A549 (cell line): ENCODE results near the gene SNX25. TPM values are rescaled to one million over a fixed set of nuclear protein-coding genes. Genes with fewer than 3 reads are reported as not detected.

Experiments
- ATAC-seq, 2 experiments: fragments of 200-7000 bp in 1 of 2; fragments of >200 bp in 1 of 2; cut with Nextera tagmentation in 1 of 2; cut with Tn5 transposase in 1 of 2; 3 replicates each; pipeline versions ENCODE4 v1.8.0 to v1.9.1; 2018 to 2020; ENCODE audit warnings: mild to moderate bottlenecking in 1 of 2, moderate library complexity in 1 of 2
- CTCF ChIA-PET: fragments of 300-600 bp; sonication (Branson Sonifier 250); formaldehyde crosslinking; extraction: SDS; loops from one replicate; lab custom pipeline; 2021; ENCODE audit warnings: antibody characterized with exemption, inconsistent platforms; lab: Yijun Ruan, JAX
- POLR2A ChIA-PET: fragments of 350-600 bp; formaldehyde crosslinking; extraction: SDS; loops from one replicate; lab custom pipeline; 2021; ENCODE audit warnings: antibody characterized with exemption, inconsistent platforms; lab: Yijun Ruan, JAX
- DNase-seq, 2 experiments: peaks; one replicate each; pipeline versions ENCODE4 v3.0.0 to v3.0.0-alpha.2; 2011 to 2016; ENCODE audit warnings: low read depth in 1 of 2, low spot score in 1 of 2
- FAIRE-seq: peaks from 2 replicates; lab custom pipeline; 2011; peaks lifted over from hg19 to GRCh38; lab: Jason Lieb, UNC
- H3K27ac ChIP-seq, 2 experiments: fragments of >200 bp; sonication (Bioruptor Twin); formaldehyde crosslinking; 3 replicates each; pipeline ENCODE4 v1.5.1; 2016 to 2017
- H3K4me1 ChIP-seq: fragments of >200 bp; sonication (Bioruptor Twin); formaldehyde crosslinking; 3 replicates; pipeline ENCODE4 v1.6.1; 2016
- H3K4me2 ChIP-seq: fragments of >200 bp; sonication (Bioruptor Twin); formaldehyde crosslinking; 3 replicates; pipeline ENCODE4 v1.6.1; 2016
- H3K4me3 ChIP-seq: fragments of >200 bp; sonication (Bioruptor Twin); formaldehyde crosslinking; 3 replicates; pipeline ENCODE4 v1.5.1; 2016
- H3K9me3 ChIP-seq: fragments of >200 bp; sonication (Bioruptor Twin); formaldehyde crosslinking; 3 replicates; pipeline ENCODE4 v1.6.1; 2016
- BHLHE40 ChIP-seq: IDR thresholded peaks from 2 replicates; pipeline ENCODE4 v1.6.1; 2012; ENCODE audit warnings: low read depth, low read length, inconsistent platforms
- CHD4 ChIP-seq: fragments of 200-600 bp; sonication (generic); IDR thresholded peaks from 2 replicates; pipeline ENCODE4 v1.6.1; 2016; ENCODE audit warnings: antibody characterized with exemption, mild to moderate bottlenecking, borderline replicate concordance
- EP300 ChIP-seq, 2 experiments: fragments of >200 bp; sonication (Bioruptor Twin); formaldehyde crosslinking; IDR thresholded peaks; 2 replicates in 1 of 2; 3 replicates in 1 of 2; pipeline ENCODE4 v1.6.1; 2016 to 2017
- FOXS1 ChIP-seq: fragments of 250-450 bp; sonication (Bioruptor Pico); IDR thresholded peaks from 2 replicates; pipeline ENCODE4 v1.5.0; 2020; ENCODE audit warnings: mild to moderate bottlenecking, moderate library complexity
- HDAC2 ChIP-seq: fragments of 200-600 bp; sonication (generic); IDR thresholded peaks from 2 replicates; pipeline ENCODE4 v1.6.1; 2016
- HEYL ChIP-seq: fragments of 250-450 bp; sonication (Bioruptor Pico); IDR thresholded peaks from 2 replicates; pipeline ENCODE4 v1.8.0; 2021; ENCODE audit warnings: mild to moderate bottlenecking, moderate library complexity
- JUN ChIP-seq, 2 experiments: fragments of >200 bp; sonication (Bioruptor Twin); formaldehyde crosslinking; IDR thresholded peaks; 2 replicates in 1 of 2; 3 replicates in 1 of 2; pipeline ENCODE4 v1.6.1; 2016 to 2017
- KDM5A ChIP-seq: fragments of 200-600 bp; sonication (generic); IDR thresholded peaks from 2 replicates; pipeline ENCODE4 v1.6.1; 2016; ENCODE audit warnings: antibody characterized with exemption, mild to moderate bottlenecking
- MAFK ChIP-seq: fragments of 450-650 bp; IDR thresholded peaks from 2 replicates; pipeline ENCODE4 v1.6.1; 2014; ENCODE audit not compliant: partially characterized antibody
- NR3C1 ChIP-seq: fragments of >200 bp; sonication (Bioruptor Twin); formaldehyde crosslinking; IDR thresholded peaks from 3 replicates; pipeline ENCODE4 v1.6.1; 2017
- PHF8 ChIP-seq: fragments of 200-600 bp; sonication (generic); IDR thresholded peaks from 2 replicates; pipeline ENCODE4 v1.6.1; 2016; ENCODE audit warnings: low read depth, mild to moderate bottlenecking, antibody characterized with exemption, moderate library complexity, borderline replicate concordance
- POLR2A ChIP-seq: IDR thresholded peaks from 2 replicates; pipeline ENCODE4 v1.6.1; 2012; ENCODE audit warnings: mild to moderate bottlenecking, low read length
- POLR2AphosphoS2 ChIP-seq: conservative IDR thresholded peaks from 2 replicates; pipeline ENCODE4 v1.6.1; 2012; ENCODE audit warnings: low read length, improper control_type of control experiment, inconsistent platforms
- RARB ChIP-seq: fragments of 250-450 bp; sonication (Bioruptor Pico); IDR thresholded peaks from 2 replicates; pipeline ENCODE4 v1.8.0; 2021; ENCODE audit warnings: mild to moderate bottlenecking, moderate library complexity
- RNF2 ChIP-seq: fragments of 200-600 bp; sonication (generic); IDR thresholded peaks from 2 replicates; pipeline ENCODE4 v1.6.1; 2016; ENCODE audit warnings: low read depth, mild to moderate bottlenecking, antibody characterized with exemption, moderate library complexity, borderline replicate concordance
- SMC3 ChIP-seq: fragments of >200 bp; sonication (Bioruptor Twin); formaldehyde crosslinking; IDR thresholded peaks from 3 replicates; pipeline ENCODE4 v1.6.1; 2018; ENCODE audit warnings: inconsistent platforms
- SREBF2 ChIP-seq: fragments of 450-650 bp; IDR thresholded peaks from 2 replicates; pipeline ENCODE4 v1.6.1; 2014; ENCODE audit warnings: mild to moderate bottlenecking, moderate library complexity
- ZC3H11A ChIP-seq: fragments of 450-650 bp; IDR thresholded peaks from 2 replicates; pipeline ENCODE4 v1.6.1; 2014; ENCODE audit warnings: antibody characterized with exemption, mild to moderate bottlenecking
- ZSCAN20 ChIP-seq: fragments of 250-450 bp; sonication (Bioruptor Pico); IDR thresholded peaks from 2 replicates; pipeline ENCODE4 v1.8.0; 2022; ENCODE audit warnings: mild to moderate bottlenecking, moderate library complexity
- WGBS: methylation state at CpG from one replicate; pipeline ENCODE4 v1.1.6; 2017; ENCODE audit errors: missing lambda C conversion rate; 5-methylcytosine and 5-hydroxymethylcytosine counted together
- polyA plus RNA-seq, 4 experiments: library from polyadenylated mRNA; depleted of rRNA in 3 of 4; stranded (reverse); fragments of >200 nt; fragmentation: RNase III in 1 of 4; extraction: RNeasy Plus Mini Kit Qiagen cat#74134 plus additional on column Dnase treatment in 1 of 4; gene quantifications; 2 replicates in 3 of 4; 3 replicates in 1 of 4; pipeline ENCODE4 v1.2.3, GENCODE V29; 2011 to 2017
- TF ChIP-seq, protein P1 (sequence below): fragments of 450-650 bp; IDR thresholded peaks from 2 replicates; pipeline ENCODE4 v1.6.1; 2014; ENCODE audit warnings: antibody characterized with exemption
- TF ChIP-seq, protein P2 (sequence below): fragments of 250-450 bp; sonication (Bioruptor Pico); IDR thresholded peaks from 2 replicates; pipeline ENCODE4 v1.5.0; 2021; ENCODE audit warnings: mild to moderate bottlenecking, moderate library complexity, borderline replicate concordance
- TF ChIP-seq, protein P3 (sequence below): fragments of 200-600 bp; sonication (generic); IDR thresholded peaks from 2 replicates; pipeline ENCODE4 v1.6.1; 2016; ENCODE audit warnings: antibody characterized with exemption, mild to moderate bottlenecking, moderate library complexity
- TF ChIP-seq, protein P4 (sequence below): fragments of >200 bp; sonication (Bioruptor Twin); formaldehyde crosslinking; IDR thresholded peaks from 3 replicates; pipeline ENCODE4 v1.6.1; 2016
- TF ChIP-seq, protein P5 (sequence below): IDR thresholded peaks from 2 replicates; pipeline ENCODE4 v1.6.1; 2012

Gene SNX25
- polyA plus RNA-seq, 2 of the 4 experiments (the other 2 are of a cell fraction), result 10.1 to 13.0 TPM

DNA sequence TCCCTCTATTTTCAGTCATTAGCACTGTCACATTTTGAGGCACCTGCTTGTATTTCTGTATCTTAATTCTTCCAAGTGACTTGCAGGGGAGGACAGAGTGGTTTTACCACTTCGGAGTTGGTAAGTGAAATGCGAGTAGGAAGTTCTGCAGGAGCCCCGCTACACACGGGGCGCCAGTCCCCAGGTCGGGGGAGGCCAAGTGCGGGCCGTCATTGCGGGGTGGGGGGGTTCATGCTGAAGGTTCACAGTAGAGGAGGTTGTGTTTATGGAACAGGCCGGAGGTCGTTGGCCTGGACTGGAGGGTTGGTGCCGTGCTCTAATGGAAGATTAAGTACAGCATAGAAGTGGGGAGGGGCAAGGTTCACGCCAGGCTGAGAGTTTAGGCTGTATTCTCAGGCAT is 142.3 kb downstream of the SNX25 start (continued):
- TF ChIP-seq, protein P1, sequence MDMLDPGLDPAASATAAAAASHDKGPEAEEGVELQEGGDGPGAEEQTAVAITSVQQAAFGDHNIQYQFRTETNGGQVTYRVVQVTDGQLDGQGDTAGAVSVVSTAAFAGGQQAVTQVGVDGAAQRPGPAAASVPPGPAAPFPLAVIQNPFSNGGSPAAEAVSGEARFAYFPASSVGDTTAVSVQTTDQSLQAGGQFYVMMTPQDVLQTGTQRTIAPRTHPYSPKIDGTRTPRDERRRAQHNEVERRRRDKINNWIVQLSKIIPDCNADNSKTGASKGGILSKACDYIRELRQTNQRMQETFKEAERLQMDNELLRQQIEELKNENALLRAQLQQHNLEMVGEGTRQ, result no peak

DNA sequence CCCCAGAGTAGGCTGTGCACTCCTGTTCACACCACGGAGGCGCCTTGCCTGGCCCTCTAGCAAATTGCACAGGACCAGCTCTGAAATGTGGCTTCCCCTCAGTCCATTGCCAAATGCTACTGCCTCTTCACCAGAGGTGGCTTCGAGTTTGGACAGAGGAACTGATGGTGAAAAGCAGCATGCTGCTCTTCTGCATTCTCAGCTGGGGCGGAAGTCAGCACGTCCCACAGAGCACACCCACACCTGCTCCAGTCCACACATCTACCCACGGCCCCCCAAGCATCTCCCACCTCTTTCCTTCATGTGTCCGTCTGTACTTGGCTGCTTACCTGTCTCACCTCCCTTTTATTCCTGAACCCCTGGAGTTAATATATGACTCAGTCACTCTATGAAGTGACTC is 142.8 kb downstream of the SNX25 start:
- TF ChIP-seq, protein P2, sequence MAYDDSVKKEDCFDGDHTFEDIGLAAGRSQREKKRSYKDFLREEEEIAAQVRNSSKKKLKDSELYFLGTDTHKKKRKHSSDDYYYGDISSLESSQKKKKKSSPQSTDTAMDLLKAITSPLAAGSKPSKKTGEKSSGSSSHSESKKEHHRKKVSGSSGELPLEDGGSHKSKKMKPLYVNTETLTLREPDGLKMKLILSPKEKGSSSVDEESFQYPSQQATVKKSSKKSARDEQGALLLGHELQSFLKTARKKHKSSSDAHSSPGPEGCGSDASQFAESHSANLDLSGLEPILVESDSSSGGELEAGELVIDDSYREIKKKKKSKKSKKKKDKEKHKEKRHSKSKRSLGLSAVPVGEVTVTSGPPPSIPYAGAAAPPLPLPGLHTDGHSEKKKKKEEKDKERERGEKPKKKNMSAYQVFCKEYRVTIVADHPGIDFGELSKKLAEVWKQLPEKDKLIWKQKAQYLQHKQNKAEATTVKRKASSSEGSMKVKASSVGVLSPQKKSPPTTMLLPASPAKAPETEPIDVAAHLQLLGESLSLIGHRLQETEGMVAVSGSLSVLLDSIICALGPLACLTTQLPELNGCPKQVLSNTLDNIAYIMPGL (CRISPR knock-in tag), result no peak
- TF ChIP-seq RARB (CRISPR knock-in tag) (no peak), BHLHE40 (no peak), PHF8 (no peak), ZC3H11A (no peak), CHD4 (no peak), SREBF2 (no peak), HEYL (CRISPR knock-in tag) (no peak), KDM5A (no peak), POLR2AphosphoS2 (no peak), RNF2 (no peak)
- TF ChIP-seq, protein P3, sequence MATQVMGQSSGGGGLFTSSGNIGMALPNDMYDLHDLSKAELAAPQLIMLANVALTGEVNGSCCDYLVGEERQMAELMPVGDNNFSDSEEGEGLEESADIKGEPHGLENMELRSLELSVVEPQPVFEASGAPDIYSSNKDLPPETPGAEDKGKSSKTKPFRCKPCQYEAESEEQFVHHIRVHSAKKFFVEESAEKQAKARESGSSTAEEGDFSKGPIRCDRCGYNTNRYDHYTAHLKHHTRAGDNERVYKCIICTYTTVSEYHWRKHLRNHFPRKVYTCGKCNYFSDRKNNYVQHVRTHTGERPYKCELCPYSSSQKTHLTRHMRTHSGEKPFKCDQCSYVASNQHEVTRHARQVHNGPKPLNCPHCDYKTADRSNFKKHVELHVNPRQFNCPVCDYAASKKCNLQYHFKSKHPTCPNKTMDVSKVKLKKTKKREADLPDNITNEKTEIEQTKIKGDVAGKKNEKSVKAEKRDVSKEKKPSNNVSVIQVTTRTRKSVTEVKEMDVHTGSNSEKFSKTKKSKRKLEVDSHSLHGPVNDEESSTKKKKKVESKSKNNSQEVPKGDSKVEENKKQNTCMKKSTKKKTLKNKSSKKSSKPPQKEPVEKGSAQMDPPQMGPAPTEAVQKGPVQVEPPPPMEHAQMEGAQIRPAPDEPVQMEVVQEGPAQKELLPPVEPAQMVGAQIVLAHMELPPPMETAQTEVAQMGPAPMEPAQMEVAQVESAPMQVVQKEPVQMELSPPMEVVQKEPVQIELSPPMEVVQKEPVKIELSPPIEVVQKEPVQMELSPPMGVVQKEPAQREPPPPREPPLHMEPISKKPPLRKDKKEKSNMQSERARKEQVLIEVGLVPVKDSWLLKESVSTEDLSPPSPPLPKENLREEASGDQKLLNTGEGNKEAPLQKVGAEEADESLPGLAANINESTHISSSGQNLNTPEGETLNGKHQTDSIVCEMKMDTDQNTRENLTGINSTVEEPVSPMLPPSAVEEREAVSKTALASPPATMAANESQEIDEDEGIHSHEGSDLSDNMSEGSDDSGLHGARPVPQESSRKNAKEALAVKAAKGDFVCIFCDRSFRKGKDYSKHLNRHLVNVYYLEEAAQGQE, result no peak
- CTCF ChIA-PET, result interaction anchor here (1.1 to 1.2 kb wide), 2 partner anchors 42 to 47 kb away, joined by 3 read pairs; no protein-coding TSS in a partner anchor
- Histone ChIP-seq H3K4me1 (no peaks in the 10 kb centered on the region), H3K9me3 (no peaks in the 10 kb centered on the region), H3K4me3 (no peak overlapping the region), H3K27ac (no peak overlapping the region), H3K4me2 (no peak overlapping the region)
- DNase-seq (no peak), ATAC-seq (no peak), FAIRE-seq (no peak)
- WGBS, result 71% methylated on average over 7 of the region's 7 CpGs
- POLR2A ChIA-PET, result interaction anchor here (2.2 kb wide), 1 partner anchor 43 kb away, joined by 5 read pairs; the partner anchor contains the start of gene LRP2BP

DNA sequence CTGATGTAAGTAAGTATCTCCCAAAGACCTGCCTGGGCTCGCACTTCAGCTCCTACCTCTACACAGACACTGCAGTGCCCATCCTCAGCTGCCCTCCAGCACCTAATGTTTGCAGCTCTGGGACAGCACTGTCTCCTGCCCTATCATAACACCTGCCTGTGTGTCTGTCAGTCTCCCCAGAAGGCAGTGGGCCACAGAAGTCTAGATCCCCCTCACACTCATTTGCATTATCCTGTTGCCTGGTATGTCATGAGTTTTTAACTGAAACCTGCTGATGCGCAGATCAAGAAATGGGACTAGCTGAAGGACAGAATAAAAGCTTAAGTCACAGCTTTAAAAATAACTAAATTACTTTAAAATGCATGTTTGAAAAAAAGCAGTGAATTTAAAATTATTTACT is 143.3 kb downstream of the SNX25 start:
- Histone ChIP-seq H3K9me3 (no peaks in the 10 kb centered on the region), H3K4me1 (peaks cover under 1% of the 10 kb centered on the region; the same call in 2 of the 3 replicates), H3K4me3 (no peak overlapping the region), H3K27ac (no peak overlapping the region), H3K4me2 (no peak overlapping the region)
- WGBS, result 96% methylated on average over 1 of the region's 2 CpGs
- ATAC-seq (no peak), FAIRE-seq (no peak), DNase-seq (no peak)
- POLR2A ChIA-PET, result interaction anchor here (2.2 kb wide), 1 partner anchor 43 kb away, joined by 5 read pairs; the partner anchor contains the start of gene LRP2BP
- CTCF ChIA-PET, result interaction anchor here (0.6 to 1.2 kb wide), 3 partner anchors 18 to 48 kb away, joined by 3 read pairs; no protein-coding TSS in a partner anchor
- TF ChIP-seq HDAC2 (no peak), SMC3 (no peak), MAFK (no peak), FOXS1 (no peak), PHF8 (no peak), POLR2AphosphoS2 (no peak), RARB (CRISPR knock-in tag) (no peak), JUN (IDR thresholded peaks at IDR 0.05) (no peak), EP300 (IDR thresholded peaks at IDR 0.05) (no peak), ZSCAN20 (CRISPR knock-in tag) (no peak), NR3C1 (no peak), POLR2A (no peak)
- TF ChIP-seq, protein P4, sequence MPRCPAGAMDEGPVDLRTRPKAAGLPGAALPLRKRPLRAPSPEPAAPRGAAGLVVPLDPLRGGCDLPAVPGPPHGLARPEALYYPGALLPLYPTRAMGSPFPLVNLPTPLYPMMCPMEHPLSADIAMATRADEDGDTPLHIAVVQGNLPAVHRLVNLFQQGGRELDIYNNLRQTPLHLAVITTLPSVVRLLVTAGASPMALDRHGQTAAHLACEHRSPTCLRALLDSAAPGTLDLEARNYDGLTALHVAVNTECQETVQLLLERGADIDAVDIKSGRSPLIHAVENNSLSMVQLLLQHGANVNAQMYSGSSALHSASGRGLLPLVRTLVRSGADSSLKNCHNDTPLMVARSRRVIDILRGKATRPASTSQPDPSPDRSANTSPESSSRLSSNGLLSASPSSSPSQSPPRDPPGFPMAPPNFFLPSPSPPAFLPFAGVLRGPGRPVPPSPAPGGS, result no peak
- TF ChIP-seq, protein P5, sequence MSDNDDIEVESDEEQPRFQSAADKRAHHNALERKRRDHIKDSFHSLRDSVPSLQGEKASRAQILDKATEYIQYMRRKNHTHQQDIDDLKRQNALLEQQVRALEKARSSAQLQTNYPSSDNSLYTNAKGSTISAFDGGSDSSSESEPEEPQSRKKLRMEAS, result no peak
- TF ChIP-seq, protein P3, result no peak
